ENCODE measurements around the gene WNT3A.

The WNT3A gene

DNA sequence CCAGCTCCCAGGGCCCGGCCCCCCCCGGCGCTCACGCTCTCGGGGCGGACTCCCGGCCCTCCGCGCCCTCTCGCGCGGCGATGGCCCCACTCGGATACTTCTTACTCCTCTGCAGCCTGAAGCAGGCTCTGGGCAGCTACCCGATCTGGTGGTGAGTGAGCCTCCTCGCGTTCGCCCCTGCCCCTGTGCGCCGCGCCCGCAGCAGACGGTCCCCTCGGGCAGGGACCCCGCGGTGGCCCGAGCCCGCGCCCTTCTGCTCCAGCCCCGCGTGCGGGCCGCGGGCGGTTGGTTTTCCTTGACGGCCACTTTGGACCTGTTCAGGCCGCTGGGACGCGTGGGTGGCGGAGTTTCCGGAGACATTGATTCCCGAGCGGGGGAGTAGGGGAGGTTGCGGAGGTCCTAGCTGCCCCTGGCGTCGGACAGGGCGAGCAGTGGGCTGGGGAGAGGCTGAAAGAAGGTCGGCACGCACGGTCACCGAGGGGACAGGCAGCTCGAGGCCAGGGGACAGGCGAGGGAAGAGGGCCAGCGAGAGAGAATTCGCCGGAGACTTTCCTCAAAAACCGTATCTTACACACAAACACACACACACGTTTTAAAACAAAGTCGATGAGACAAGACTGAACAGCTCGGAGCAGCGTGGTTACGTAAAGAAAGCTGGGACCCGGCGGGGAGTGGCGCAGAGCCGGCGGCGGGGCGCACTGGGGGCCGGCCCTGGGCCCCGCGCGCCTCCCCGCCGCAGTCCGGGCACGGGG lies 427 bp downstream of the WNT3A start (continued):
- TF ChIP-seq ZNF514 (tag by site-specific recombination; IDR thresholded peaks at IDR 0.05) (no peak), ZNF335 (tag by site-specific recombination; conservative IDR thresholded peaks at IDR 0.05) (peak; percentile 81), HOXD13 (CRISPR knock-in tag; IDR thresholded peaks at IDR 0.05; ENCODE audit: borderline replicate concordance) (no peak), ZNF266 (tag by site-specific recombination; IDR thresholded peaks at IDR 0.05; ENCODE audit: low read depth) (no peak), ZNF660 (tag by site-specific recombination; IDR thresholded peaks at IDR 0.05) (no peak), ZNF19 (tag by site-specific recombination; IDR thresholded peaks at IDR 0.05; ENCODE audit: low read depth) (no peak), ZNF132 (tag by site-specific recombination; IDR thresholded peaks at IDR 0.05; ENCODE audit: borderline replicate concordance) (no peak), ZNF555 (tag by site-specific recombination; conservative IDR thresholded peaks at IDR 0.05) (no peak), REPIN1 (tag by site-specific recombination; IDR thresholded peaks at IDR 0.05; ENCODE audit: low read depth) (no peak), YY2 (tag by site-specific recombination; IDR thresholded peaks at IDR 0.05) (no peak), ZNF623 (tag by site-specific recombination; IDR thresholded peaks at IDR 0.05) (no peak), ZFHX2 (tag by site-specific recombination; conservative IDR thresholded peaks at IDR 0.05) (peak; percentile 91), ZNF843 (tag by site-specific recombination; IDR thresholded peaks at IDR 0.05) (no peak), ZNF610 (tag by site-specific recombination; IDR thresholded peaks at IDR 0.05; ENCODE audit: borderline replicate concordance) (no peak), SP3 (tag by site-specific recombination; IDR thresholded peaks at IDR 0.05) (no peak), ZNF274 (IDR thresholded peaks at IDR 0.05; ENCODE audit: low read length) (no peak), ZNF274 (tag by site-specific recombination; IDR thresholded peaks at IDR 0.05; ENCODE audit: borderline replicate concordance) (no peak), ZNF510 (tag by site-specific recombination; IDR thresholded peaks at IDR 0.05; ENCODE audit: insufficient replicate concordance) (no peak), ZNF521 (tag by site-specific recombination; IDR thresholded peaks at IDR 0.05) (no peak), ZXDB (tag by site-specific recombination; IDR thresholded peaks at IDR 0.05) (no peak), HOXA7 (CRISPR knock-in tag; IDR thresholded peaks at IDR 0.05; ENCODE audit: borderline replicate concordance) (no peak), ZBTB17 (tag by site-specific recombination; IDR thresholded peaks at IDR 0.05) (peak; percentile 73), ZNF776 (tag by site-specific recombination; IDR thresholded peaks at IDR 0.05; ENCODE audit: borderline replicate concordance) (no peak), ZNF658 (tag by site-specific recombination; IDR thresholded peaks at IDR 0.05) (no peak), ZBTB20 (tag by site-specific recombination; IDR thresholded peaks at IDR 0.05) (no peak; the same call in 1 of the 2 replicates), ZNF184 (tag by site-specific recombination; IDR thresholded peaks at IDR 0.05) (no peak), ZNF175 (tag by site-specific recombination; IDR thresholded peaks at IDR 0.05) (no peak), ZBTB21 (tag by site-specific recombination; IDR thresholded peaks at IDR 0.05) (no peak)
- TF ChIP-seq, protein P1, sequence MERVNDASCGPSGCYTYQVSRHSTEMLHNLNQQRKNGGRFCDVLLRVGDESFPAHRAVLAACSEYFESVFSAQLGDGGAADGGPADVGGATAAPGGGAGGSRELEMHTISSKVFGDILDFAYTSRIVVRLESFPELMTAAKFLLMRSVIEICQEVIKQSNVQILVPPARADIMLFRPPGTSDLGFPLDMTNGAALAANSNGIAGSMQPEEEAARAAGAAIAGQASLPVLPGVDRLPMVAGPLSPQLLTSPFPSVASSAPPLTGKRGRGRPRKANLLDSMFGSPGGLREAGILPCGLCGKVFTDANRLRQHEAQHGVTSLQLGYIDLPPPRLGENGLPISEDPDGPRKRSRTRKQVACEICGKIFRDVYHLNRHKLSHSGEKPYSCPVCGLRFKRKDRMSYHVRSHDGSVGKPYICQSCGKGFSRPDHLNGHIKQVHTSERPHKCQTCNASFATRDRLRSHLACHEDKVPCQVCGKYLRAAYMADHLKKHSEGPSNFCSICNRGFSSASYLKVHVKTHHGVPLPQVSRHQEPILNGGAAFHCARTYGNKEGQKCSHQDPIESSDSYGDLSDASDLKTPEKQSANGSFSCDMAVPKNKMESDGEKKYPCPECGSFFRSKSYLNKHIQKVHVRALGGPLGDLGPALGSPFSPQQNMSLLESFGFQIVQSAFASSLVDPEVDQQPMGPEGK (tag by site-specific recombination; IDR thresholded peaks at IDR 0.05): 0 out of 2 replicates have a peak, but pooled peaks have one; percentile 26
- TF ChIP-seq, protein P2, sequence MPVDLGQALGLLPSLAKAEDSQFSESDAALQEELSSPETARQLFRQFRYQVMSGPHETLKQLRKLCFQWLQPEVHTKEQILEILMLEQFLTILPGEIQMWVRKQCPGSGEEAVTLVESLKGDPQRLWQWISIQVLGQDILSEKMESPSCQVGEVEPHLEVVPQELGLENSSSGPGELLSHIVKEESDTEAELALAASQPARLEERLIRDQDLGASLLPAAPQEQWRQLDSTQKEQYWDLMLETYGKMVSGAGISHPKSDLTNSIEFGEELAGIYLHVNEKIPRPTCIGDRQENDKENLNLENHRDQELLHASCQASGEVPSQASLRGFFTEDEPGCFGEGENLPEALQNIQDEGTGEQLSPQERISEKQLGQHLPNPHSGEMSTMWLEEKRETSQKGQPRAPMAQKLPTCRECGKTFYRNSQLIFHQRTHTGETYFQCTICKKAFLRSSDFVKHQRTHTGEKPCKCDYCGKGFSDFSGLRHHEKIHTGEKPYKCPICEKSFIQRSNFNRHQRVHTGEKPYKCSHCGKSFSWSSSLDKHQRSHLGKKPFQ (tag by site-specific recombination; IDR thresholded peaks at IDR 0.05): no peak
- TF ChIP-seq, protein P3, sequence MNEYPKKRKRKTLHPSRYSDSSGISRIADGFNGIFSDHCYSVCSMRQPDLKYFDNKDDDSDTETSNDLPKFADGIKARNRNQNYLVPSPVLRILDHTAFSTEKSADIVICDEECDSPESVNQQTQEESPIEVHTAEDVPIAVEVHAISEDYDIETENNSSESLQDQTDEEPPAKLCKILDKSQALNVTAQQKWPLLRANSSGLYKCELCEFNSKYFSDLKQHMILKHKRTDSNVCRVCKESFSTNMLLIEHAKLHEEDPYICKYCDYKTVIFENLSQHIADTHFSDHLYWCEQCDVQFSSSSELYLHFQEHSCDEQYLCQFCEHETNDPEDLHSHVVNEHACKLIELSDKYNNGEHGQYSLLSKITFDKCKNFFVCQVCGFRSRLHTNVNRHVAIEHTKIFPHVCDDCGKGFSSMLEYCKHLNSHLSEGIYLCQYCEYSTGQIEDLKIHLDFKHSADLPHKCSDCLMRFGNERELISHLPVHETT (tag by site-specific recombination; IDR thresholded peaks at IDR 0.05): no peak
